GM21423 (cell line): ENCODE data around the gene CHMP3.

Experiments used
- ATAC-seq: cut with Tn5 transposase; IDR thresholded peaks from one replicate; pipeline ENCODE4 v1.9.1; 2021; ENCODE audit warnings: mild to moderate bottlenecking, moderate library complexity; ENCODE audit not compliant: unreplicated experiment

CHMP3 gene

DNA sequence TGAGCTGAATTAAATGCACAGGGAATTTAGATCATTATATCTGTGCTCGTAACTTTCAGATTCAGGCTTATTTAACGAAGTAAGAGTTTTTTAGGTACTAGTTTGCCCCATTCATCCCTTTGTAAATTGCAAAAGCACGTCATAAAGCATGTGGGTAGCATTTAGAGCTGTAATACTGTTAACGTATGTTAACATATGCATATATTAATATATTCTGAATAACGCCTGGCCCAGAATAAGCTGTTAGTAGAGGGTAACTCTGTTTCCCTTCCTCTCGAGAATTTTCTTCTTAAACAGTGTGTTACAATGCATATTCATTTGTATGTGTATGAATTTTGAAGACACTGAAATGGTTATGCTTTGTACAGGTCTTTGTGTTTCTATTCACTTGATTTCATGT lies 91.6 kb downstream of the CHMP3 start:
- ATAC-seq: no peak

DNA sequence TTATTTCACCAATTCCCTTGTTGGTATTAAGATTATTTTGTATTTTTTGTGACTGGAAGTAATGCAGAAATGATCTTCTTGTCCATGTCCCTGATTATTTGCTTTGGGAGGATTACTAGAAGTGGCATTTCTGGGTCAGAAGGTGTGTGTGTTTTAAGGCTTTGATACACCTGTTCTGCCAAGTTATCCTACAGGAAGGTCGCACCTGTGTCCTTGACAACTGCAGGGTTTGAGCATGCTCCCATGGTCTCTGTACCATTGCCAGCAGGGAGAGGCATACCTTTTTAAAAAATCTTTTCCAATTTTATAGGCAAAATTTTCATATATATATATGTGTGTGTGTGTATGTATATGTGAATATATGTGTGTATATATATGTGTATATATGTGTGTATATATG lies 92.4 kb downstream of the CHMP3 start:
- ATAC-seq: no peak

- no peak for ATAC-seq
Measured at GRCh38 chr2:86468162-86469033, 94.8 kb downstream of the CHMP3 start.

- ATAC-seq: no peak
Measured at GRCh38 chr2:86466306-86466705, 96.9 kb downstream of the CHMP3 start.

GRCh38 chr2:86464652-86465051 lies 98.6 kb downstream of the CHMP3 start:
- ATAC-seq: no peak

DNA sequence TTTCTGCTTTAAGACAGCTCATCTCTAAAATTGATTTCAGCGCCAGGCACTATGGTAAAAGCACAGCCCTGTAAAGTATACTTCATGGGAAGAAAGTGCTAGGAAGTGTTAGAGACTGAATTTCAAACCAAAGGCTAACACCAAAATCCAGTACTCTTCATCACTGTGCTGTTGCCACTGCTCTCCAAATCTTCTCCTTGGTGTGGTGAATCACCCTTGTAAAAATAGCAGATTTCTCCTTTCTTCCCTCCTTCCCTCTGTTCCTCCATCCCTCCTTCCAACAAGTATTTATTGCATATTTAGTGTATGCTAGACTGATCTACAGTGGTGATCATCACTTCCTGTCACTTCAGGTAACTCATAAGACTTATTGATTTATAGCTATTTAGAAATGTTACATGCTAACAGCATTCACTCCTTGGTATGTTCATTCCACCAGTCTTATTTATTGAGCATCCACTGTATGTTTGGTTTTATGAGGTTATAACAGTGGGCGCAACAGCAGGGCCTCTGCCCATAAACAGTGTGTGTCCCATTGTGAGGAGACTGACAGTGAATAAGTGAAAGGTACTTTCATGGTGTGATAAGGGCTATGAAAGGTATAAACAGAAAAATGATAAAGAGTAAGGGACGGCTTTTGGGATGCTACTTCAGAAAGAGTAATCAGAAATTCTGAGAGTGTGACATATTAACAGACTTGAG lies 102.0 kb downstream of the CHMP3 start:
- ATAC-seq: no peak

GRCh38 chr2:86455181-86455580 lies 108.1 kb downstream of the CHMP3 start:
- ATAC-seq: no peak

DNA sequence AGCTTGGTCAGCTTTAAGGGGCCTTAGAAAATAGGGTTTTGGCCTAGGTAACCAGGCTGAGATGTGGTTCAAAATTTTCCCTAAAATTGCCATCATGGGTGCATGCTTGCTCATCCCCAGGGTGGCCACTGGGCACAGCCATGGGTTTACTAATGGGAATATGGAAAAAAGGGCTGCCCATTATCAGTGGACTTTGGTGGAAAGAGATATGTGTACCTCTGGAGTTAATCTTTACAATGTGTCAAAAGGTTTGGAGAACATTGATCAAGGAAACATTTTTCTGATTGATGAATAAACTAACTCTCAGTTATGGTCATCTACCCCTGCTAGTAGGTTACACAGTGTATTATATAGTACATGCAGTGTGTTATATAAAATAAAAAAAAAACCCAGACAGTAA lies 109.0 kb downstream of the CHMP3 start:
- ATAC-seq: no peak

DNA sequence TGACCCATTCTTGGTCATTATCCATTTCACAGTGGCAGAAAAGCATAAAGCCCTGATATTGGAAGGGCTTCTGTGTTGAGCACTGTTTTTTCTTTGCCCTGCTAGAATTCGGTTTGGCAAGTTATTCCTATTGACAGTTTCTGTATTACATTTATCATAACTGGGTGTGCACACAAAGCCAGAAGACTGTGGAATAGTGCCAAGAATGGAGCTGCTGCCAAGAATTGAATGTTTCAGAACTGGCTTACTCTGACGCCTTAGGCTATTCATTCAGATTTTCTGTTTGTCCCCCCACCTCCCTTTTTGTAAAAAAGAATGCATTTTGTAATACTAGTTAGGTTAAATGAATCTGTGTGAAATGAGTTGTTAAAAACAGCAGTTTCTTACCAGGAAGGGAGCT lies 109.4 kb downstream of the CHMP3 start:
- ATAC-seq: no peak
